ENCODE data around the gene ZNF292.
"Not testable (repeated sequence)": the region's sequence is repeated elsewhere in the genome, so short reads cannot be mapped to it uniquely, and the experiment has no call there.

The ZNF292 gene

DNA sequence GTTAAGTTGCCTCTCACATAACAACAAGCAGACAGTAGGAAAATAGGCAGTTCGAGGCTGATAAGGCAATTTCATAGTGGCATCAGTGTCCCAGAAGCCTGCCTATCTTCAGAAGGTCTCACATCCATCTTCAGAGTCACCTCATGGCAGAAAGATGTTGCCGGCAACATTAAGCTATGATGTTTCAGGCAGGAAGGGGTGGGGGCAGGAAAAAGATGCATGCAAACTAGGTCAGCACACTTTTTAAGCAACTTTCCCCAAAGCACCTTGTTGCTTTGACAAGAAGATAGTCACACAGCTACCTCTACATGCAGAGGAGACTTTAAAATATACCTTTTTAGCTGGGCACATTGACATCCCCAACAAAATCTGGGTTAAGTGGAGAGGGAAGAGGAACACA lies 123.8 kb downstream of the ZNF292 start:
- DNase-seq (ENCODE audit: low read depth), result no peak

DNA sequence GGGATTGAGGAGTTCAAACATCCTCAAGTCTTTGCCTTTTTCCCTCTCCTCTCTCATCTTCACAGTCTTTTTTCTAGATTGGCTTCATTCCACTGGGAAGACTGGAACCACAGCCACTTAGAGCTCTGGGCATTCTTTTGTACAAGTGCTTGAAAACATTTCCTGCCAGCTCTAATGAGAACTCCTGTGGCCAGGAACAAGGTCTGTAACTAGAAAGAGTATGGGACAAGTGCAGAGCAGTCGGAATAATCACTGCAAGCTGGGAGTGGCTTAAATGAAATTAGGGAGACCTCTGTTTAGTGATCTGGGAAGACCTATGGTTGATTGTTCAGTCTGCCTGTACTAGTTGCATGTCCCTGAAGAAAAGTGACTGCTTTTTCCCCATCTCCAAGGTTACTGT lies 126.1 kb downstream of the ZNF292 start:
- DNase-seq (ENCODE audit: low read depth), result no peak

DNA sequence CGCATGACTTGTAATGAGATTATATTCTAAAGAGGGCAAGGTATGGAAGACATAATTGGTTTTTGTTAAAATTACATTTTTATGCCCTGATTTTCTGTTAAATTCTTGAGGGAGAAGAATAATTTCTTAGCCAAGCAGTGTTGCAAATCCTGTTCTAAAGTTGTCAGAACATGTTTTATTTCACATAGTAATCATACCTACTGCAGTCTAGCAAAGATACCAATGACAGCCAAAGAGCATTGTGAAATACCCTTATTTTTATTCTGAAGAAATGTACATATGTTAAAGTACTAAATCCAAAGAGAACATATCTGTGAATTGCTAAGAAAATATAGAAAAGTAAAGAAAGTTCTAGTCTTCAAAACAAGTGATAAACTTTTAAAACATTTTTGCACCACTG lies 127.4 kb downstream of the ZNF292 start:
- DNase-seq (ENCODE audit: low read depth), result no peak

DNA sequence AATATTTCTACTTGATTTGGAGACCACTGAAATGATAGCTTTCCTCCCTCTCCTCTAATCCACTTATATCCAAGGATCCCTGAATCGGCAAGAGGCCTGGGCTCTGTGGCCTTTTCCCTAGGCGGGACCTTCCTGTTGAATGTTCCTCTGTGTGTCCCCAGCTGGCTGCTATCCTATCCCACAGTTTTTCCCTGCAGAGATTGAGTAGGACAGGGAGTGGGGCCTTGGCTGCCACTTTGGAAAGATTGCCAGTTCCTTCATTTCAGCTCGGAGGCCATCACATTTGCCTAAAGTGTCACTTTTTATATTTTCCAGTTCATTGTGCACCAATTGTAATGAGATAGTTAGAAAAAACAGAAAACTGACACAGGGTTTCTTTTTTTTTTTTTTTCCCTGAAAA lies 128.1 kb downstream of the ZNF292 start:
- no peak for DNase-seq (ENCODE audit: low read depth)

DNA sequence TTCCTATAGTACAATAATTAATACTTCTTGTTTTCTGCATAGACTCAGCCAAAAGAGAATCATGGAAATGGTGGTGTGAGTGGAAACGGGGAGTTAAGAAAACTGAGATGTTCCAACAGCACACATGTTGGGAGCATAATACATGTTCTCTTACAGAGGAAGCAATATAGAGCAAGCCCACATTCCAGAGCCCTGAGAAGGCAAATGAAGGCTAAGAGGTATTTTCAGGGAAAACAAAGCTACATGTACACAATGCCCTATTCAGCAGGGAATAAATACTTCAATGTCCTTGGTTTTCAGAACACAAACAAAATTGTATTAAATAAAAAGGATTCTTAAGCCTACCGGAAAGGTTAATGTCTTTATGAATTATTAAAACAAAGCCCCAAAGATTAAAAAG lies 131.9 kb downstream of the ZNF292 start:
- no peak for DNase-seq (ENCODE audit: low read depth)

DNA sequence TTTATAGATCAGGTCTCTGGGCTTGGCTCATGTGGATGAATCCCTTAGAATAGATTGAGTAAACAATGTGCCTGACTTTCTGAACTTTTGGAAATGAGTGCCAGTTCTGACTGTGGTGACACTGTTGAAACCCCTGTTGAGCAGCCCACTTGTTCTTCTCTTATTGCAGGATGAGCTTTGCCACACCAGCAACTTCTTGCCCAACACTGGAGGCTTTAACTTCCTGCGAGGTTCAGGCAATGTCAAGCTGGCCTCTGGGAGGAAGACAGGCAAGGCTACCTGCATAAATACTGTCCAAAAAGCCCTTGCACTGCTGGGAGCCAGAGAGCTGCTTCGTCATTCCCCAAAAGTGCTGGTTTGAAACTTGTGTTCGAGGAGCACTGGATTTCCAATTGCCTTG lies 134.2 kb downstream of the ZNF292 start:
- no peak for DNase-seq (ENCODE audit: low read depth)

DNA sequence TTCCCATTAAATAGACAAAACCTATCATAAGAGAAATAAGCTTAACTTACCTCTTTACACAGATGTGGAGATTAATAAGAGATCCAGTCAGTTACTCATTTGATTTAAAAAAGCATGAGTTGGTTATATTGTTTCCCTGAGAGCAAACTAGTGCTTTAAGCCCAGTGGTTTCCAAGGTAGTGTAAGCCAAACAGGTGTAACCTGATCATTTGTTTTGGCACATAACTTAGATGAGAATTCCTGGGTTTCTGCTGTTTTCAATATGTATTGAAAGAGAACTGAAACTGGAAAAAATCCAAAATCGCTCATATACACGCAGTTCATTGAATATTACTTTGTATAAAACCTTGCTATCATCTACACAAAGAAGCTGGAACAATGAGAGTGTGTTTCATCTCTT lies 136.5 kb downstream of the ZNF292 start:
- DNase-seq (ENCODE audit: low read depth), result no peak

DNA sequence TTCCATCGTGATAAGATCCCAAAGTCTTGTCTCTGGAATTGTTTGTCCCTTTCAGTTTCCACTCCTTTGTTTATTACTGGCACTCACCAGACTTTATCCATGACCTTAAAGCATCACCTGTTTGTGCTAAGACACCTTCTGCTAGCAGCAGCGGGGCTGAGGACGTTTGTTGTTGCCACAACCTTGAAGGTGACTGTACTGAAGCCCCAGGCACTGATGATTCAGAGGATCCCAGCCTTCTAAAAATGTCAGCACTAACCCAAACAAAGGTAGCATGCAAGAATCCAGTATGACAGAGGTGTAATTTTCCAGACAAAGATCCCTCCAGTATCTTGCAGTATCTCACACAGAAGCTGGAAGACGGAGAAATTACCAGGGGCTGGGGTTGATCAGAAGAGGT lies 138.2 kb downstream of the ZNF292 start:
- no peak for DNase-seq (ENCODE audit: low read depth)

DNA sequence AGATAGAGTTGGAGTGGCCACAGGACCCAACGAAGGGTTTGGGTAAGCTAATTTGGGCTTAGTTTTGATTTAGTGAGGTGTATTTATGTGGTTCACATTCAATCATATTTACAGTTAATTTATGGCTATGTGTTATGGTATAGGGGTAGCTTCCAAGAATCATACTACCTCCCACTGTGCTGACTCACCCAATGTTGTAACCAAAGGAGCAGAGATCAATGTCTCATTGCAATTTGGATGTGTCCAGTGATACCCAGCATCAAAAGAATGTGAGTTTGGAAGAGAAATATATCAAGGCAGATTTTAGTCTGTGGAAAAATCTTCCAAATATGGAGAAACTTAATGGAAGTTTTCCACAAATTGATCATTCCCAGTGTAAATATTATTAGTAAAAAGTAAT lies 141.8 kb downstream of the ZNF292 start:
- DNase-seq (ENCODE audit: low read depth), result no peak

DNA sequence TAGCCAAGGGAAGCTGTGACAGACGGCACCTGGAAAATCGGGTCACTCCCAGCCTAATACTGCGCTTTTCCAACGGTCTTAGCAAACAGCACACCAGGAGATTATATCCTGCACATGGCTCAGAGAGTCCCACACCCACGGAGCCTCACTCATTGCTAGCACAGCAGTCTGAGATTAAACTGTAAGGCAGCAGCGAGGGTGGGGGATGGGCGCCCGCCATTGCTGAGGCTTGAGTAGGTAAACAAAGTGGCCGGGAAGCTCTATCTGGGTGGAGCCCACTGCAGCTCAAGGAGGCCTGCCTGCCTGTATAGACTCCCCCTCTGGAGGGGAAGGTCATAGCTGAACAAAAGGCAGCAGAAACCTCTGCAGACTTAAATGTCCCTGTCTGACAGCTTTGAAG lies 145.9 kb downstream of the ZNF292 start:
- DNase-seq (ENCODE audit: low read depth), result not testable (repeated sequence)

DNA sequence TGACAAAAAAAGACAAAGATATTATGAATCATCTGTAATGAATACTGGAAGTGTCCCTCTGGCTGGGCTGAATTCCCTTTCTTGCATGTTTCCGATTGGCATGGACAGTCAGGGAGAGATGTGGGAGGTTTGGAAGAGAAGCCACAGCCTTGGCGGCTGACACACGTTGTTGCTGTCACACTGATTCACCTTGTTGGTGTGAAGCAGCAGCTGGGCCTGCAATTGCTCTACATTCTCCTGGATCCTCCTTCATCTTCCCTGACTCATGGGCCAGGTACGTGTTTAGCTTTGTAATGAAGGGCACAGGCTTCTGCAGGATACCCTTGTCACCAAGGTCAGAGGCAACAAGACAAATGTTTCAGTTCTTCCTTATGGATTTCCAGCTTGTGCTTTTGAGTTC lies 153.6 kb downstream of the ZNF292 start:
- no peak for DNase-seq (ENCODE audit: low read depth)

DNA sequence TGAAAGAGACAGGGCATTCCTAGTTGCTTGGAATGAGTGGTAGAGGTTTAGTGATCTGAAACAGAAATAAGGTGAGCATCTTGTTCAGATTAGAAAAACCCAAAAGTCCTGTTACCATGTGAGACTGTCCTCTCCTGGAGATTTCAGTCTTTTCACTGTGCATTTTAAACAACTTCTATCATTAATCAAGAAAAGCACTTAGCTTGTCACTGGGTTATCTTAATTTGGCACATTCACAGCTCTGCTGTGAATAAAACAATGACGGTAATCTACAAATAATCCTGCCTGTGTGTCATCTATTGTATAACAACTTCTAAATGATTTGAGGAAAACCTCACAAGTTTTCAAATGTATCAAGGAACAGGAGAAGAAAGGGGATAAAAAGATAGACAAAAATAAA lies 157.5 kb downstream of the ZNF292 start:
- no peak for DNase-seq (ENCODE audit: low read depth)

All from stimulated activated CD8-positive, alpha-beta memory T cell treated with anti-CD3 and anti-CD28 coated beads, Interleukin-4, amount 100 ng/mL, for 24 hours (primary cell).